Omental fat pad (tissue), 4 donors: Measurements from ENCODE around the gene LILRA1. TPM values are rescaled to one million over a fixed set of nuclear protein-coding genes. Genes with fewer than 3 reads are reported as not detected.
"Not testable (repeated sequence)": the region's sequence is repeated elsewhere in the genome, so short reads cannot be mapped to it uniquely, and the experiment has no call there.

ENCODE experiments used
- ATAC-seq: fragments of 150-250 bp; one replicate; pipeline ENCODE4 v1.9.1; 2016; ENCODE audit warnings: mild to moderate bottlenecking, moderate library complexity; ENCODE audit not compliant: low FRiP score
- DNase-seq: peaks from one replicate; pipeline ENCODE4 v3.0.0-alpha.2; 2019; ENCODE audit warnings: low spot score
- total RNA-seq, 4 donors: library from RNA; depleted of rRNA; stranded (reverse); fragments of >200 nt; gene quantifications; one replicate each; pipeline ENCODE4 v1.1.0, GENCODE V29; 2016
- TF ChIP-seq, protein P1 (sequence below), 3 donors: fragments of 450-650 bp; IDR thresholded peaks; one replicate each; pipeline ENCODE4 v1.5.1; 2016 to 2017; ENCODE audit warnings: antibody characterized with exemption in 3 of 3, mild to moderate bottlenecking in 3 of 3, moderate library complexity in 2 of 3

Gene LILRA1
- total RNA-seq, 4 donors from 2014 or later = 0.65 to 7.1 (median 2.5) TPM

DNA sequence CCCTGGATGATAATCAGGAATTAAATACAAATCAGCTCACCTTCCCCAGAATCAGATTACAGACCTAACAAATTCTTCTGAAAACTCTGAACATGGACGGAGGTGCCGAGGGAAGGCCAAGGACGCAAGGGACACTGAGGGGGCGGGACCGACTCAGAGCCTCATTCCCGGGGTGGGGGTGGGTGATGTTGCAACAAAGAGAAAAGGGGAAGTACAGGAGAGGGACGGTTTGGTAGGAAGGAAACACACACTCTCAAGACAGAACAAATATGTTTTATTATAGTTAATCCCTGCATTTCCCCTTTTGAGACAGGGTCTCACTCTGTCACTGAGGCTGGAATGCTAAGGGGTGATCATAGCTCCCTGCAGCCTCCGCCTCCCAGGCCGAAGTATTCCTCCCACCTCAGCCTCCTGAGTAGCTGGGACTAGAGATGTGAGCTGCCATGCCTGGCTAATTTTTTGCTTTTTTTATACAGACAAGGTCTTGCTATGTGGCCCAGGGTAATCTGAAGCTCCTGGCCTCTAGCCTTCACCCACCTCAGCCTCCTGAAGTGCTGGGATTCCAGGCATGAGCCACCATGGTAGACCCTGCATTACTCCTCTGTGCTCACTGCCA lies 20.6 kb upstream of the LILRA1 start:
- no peak for ATAC-seq

DNA sequence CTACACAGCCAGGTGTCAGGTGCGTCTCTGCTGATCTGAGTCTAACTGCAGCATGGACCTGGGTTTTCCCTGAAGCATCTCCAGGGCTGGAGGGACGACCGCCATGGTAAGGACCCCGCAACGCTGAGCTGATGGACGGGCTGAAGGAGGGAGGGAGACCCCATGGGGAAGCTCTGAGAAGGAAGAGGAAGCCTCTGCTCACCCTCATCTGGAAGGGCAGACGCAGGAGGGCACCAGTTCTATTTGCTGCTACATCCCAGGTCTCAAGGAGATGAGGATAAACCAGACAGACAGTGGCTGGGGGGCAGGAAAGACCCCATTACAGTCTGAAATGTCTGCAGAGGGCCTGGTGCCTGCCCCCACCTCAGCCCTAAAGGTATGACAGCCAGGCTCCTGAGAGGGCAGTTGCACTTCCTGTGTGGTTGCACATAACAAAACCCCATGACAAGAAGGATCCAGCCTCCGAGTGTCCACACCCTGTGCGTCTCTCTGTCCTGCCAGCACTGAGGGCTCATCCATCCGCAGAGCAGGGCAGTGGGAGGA lies 20.0 kb upstream of the LILRA1 start, which contains the start of gene LILRA2:
Gene LILRA2 (plus strand): TSS at position 461 of the 543 bp plus-strand sequence. CDS start 89 bp downstream, outside the sequence.
- TF ChIP-seq, protein P1, sequence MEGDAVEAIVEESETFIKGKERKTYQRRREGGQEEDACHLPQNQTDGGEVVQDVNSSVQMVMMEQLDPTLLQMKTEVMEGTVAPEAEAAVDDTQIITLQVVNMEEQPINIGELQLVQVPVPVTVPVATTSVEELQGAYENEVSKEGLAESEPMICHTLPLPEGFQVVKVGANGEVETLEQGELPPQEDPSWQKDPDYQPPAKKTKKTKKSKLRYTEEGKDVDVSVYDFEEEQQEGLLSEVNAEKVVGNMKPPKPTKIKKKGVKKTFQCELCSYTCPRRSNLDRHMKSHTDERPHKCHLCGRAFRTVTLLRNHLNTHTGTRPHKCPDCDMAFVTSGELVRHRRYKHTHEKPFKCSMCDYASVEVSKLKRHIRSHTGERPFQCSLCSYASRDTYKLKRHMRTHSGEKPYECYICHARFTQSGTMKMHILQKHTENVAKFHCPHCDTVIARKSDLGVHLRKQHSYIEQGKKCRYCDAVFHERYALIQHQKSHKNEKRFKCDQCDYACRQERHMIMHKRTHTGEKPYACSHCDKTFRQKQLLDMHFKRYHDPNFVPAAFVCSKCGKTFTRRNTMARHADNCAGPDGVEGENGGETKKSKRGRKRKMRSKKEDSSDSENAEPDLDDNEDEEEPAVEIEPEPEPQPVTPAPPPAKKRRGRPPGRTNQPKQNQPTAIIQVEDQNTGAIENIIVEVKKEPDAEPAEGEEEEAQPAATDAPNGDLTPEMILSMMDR (IDR thresholded peaks at IDR 0.05) = no peak
- ATAC-seq (no peak), DNase-seq (no peak)

More for the DNA sequence above, 20.6 kb upstream of the LILRA1 start:
- no peak for DNase-seq
- TF ChIP-seq, protein P1 (IDR thresholded peaks at IDR 0.05) = no peak

DNA sequence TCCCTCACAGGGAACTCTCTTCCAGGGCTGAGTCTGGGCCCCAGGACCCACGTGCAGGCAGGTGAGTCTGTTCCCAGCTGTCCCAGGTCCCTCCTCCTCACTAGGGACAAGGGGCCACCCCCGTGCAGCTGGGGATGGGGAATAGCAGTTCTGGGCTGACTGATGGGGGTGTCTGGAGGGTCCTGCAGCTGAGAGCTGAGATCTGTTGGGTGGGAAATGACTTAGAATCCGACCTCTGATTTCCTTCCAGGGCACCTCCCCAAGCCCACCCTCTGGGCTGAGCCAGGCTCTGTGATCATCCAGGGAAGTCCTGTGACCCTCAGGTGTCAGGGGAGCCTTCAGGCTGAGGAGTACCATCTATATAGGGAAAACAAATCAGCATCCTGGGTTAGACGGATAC lies 19.4 kb upstream of the LILRA1 start:
- ATAC-seq = no peak

DNA sequence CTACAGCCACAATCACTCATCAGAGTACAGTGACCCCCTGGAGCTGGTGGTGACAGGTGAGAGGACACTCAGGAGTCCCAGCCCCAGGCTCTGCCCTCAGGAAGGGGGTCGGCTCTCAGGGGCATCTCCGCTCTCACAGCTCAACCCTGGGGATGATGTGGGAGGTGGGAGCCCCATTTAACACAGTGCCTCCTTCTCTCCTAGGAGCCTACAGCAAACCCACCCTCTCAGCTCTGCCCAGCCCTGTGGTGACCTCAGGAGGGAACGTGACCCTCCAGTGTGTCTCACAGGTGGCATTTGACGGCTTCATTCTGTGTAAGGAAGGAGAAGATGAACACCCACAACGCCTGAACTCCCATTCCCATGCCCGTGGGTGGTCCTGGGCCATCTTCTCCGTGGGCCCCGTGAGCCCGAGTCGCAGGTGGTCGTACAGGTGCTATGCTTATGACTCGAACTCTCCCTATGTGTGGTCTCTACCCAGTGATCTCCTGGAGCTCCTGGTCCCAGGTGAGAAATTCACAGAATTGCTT lies 18.8 kb upstream of the LILRA1 start:
- TF ChIP-seq, protein P1 (IDR thresholded peaks at IDR 0.05) = no peak
- ATAC-seq = no peak
- no peak for DNase-seq

More for the DNA sequence above, 19.4 kb upstream of the LILRA1 start:
- DNase-seq = no peak
- TF ChIP-seq, protein P1 (IDR thresholded peaks at IDR 0.05) = no peak

DNA sequence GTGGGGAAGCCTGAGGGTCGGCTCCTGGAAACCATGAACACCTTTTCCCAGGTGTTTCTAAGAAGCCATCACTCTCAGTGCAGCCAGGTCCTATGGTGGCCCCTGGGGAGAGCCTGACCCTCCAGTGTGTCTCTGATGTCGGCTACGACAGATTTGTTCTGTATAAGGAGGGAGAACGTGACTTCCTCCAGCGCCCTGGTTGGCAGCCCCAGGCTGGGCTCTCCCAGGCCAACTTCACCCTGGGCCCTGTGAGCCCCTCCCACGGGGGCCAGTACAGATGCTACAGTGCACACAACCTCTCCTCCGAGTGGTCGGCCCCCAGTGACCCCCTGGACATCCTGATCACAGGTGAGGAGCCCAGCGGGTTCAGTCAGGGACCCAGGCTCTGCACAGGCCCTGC lies 18.2 kb upstream of the LILRA1 start:
- DNase-seq, ATAC-seq: not testable (repeated sequence)

DNA sequence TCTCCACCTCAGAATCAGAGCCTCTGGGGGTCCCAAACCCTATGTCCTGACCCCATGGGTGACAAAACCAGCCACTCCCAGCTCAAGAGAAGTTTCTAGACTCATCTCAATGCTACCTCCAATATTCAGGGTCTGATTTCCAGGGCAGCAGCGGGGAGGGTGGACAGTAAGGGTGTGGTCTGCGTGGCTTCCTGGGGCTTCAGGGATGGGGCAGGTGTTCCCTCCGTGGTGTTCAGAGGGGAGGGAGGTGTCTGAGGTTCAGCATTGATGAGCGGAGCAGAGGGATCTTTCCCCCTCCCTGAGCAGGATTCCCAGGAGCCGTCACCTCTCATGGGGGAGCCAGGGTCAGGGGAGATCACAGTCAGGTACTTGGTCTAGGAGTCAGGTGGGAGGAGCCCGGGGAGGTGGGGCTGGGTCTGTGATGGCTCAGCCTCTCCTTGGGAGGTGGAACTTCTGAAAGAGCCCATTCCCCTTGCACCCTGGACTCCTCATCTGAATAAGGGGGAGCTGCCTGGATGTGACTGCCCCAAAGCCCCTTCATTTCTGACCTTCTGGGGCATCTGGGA lies 16.9 kb upstream of the LILRA1 start:
- TF ChIP-seq, protein P1 (IDR thresholded peaks at IDR 0.05) = no peak
- DNase-seq (no peak), ATAC-seq (no peak)

DNA sequence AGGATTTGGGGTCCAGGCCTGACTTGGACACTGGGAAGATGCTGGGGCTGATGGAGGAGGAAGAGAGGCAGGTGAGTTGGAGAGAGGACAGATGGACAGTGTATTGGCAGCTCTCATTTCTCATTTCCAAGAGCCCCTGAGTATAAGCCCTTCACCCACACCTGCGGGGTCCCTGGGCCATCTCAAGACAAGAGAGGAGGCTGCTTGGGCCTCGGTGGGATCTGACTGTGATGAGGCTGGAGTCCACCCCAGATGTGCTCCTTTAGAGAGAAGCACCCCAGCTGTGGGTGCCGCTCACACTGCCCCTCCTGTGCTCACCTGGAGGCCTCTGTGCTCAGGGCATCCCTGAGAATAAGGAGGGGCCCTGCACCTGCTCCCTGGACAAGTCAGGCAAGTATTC lies 16.1 kb upstream of the LILRA1 start:
- no peak for ATAC-seq
- DNase-seq = no peak
- TF ChIP-seq, protein P1 (IDR thresholded peaks at IDR 0.05) = no peak

DNA sequence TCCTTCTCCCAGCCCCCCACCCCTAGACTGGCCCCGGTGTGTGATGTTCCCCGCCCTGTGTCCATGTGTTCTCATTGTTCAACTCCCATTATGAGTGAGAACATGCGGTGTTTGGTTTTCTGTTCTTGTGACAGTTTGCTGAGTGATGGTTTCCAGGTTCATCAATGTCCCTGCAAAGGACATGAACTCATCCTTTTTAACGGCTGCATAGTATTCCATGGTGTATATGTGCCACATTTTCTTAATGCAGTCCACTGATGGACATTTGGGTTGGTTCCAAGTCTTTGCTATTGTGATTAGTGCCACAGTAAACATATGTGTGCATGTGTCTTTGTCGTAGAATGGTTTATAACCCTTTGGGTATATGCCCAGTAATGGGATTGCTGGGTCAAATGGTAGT lies 15.2 kb upstream of the LILRA1 start:
- DNase-seq = not testable (repeated sequence)

More for the DNA sequence above, 15.2 kb upstream of the LILRA1 start:
- ATAC-seq = not testable (repeated sequence)
